CD8-positive, alpha-beta memory T cell (primary cell): ENCODE results near the gene MYOZ3. TPM values are rescaled to one million over a fixed set of nuclear protein-coding genes. Genes with fewer than 3 reads are reported as not detected.

ENCODE experiments used
- CTCF ChIA-PET: fragments of 350-600 bp; sonication (Branson Sonifier 250); formaldehyde crosslinking; loops from one replicate; lab custom pipeline; 2021; ENCODE audit warnings: antibody characterized with exemption; lab: Charles Lee
- POLR2A ChIA-PET: fragments of 350-600 bp; sonication (Branson Sonifier 250); formaldehyde crosslinking; loops from one replicate; lab custom pipeline; 2021; ENCODE audit warnings: antibody characterized with exemption; lab: Charles Lee
- DNase-seq, 5 donors: peaks; one replicate each; pipeline versions ENCODE4 v3.0.0 to v3.0.0-alpha.2; 2020 to 2022; ENCODE audit warnings: mixed read lengths in 1 of 5
- H3K27ac ChIP-seq: one replicate; pipeline ENCODE4 v1.7.0; 2013; ENCODE audit warnings: low read depth, mild to moderate bottlenecking, low read length, moderate library complexity
- H3K27me3 ChIP-seq: 2 replicates; pipeline ENCODE4 v1.7.0; 2013; ENCODE audit warnings: low read length, mild to moderate bottlenecking; ENCODE audit not compliant: insufficient read depth, poor library complexity, severe bottlenecking
- H3K36me3 ChIP-seq: 2 replicates; pipeline ENCODE4 v1.7.0; 2013; ENCODE audit warnings: mild to moderate bottlenecking, low read length, moderate library complexity; ENCODE audit not compliant: insufficient read depth
- H3K4me1 ChIP-seq: 2 replicates; pipeline ENCODE4 v1.7.0; 2013; ENCODE audit warnings: mild to moderate bottlenecking, low read length, moderate library complexity; ENCODE audit not compliant: insufficient read depth
- H3K4me3 ChIP-seq: 2 replicates; pipeline ENCODE4 v1.7.0; 2013; ENCODE audit warnings: mild to moderate bottlenecking, low read length
- H3K9me3 ChIP-seq: 2 replicates; pipeline ENCODE4 v1.7.0; 2013; ENCODE audit warnings: mild to moderate bottlenecking, low read length
- H3K27ac Mint-ChIP-seq, 8 donors: one replicate each; pipeline ENCODE4 v1.8.0; 2020 to 2021; ENCODE audit warnings: mixed read lengths in 8 of 8, mild to moderate bottlenecking in 6 of 8, inconsistent platforms in 3 of 8, moderate library complexity in 3 of 8
- H3K27me3 Mint-ChIP-seq, 2 donors: one replicate each; pipeline ENCODE4 v1.8.0; 2020 to 2021; ENCODE audit warnings: mixed read lengths in 2 of 2, mild to moderate bottlenecking in 1 of 2, moderate library complexity in 1 of 2
- H3K36me3 Mint-ChIP-seq, 3 donors: one replicate each; pipeline ENCODE4 v1.8.0; 2020 to 2021; ENCODE audit warnings: mixed read lengths in 3 of 3, inconsistent platforms in 1 of 3, mild to moderate bottlenecking in 1 of 3
- H3K4me1 Mint-ChIP-seq, 3 donors: one replicate each; pipeline ENCODE4 v1.8.0; 2020 to 2021; ENCODE audit warnings: mixed read lengths in 3 of 3, inconsistent platforms in 1 of 3, mild to moderate bottlenecking in 1 of 3
- H3K4me3 Mint-ChIP-seq, 7 donors: one replicate each; pipeline ENCODE4 v1.8.0; 2020 to 2021; ENCODE audit warnings: mixed read lengths in 7 of 7, mild to moderate bottlenecking in 6 of 7, moderate library complexity in 4 of 7, inconsistent platforms in 2 of 7
- H3K9me3 Mint-ChIP-seq, 5 donors: one replicate each; pipeline ENCODE4 v1.8.0; 2020 to 2022; ENCODE audit warnings: mixed read lengths in 5 of 5, mild to moderate bottlenecking in 3 of 5, moderate library complexity in 2 of 5, inconsistent platforms in 1 of 5
- polyA plus RNA-seq: library from polyadenylated mRNA; unstranded; fragments of 300-500 nt; fragmentation: Illumina TruSeq; gene quantifications from one replicate; pipeline ENCODE4 v1.2.3, GENCODE V29; 2021
- total RNA-seq, 2 experiments: library from RNA; stranded (reverse); gene quantifications; one replicate each; pipeline ENCODE4 v1.2.3, GENCODE V29; 2021

MYOZ3 gene
- total and polyA plus RNA-seq, 3 experiments from 2014 or later: not detected

GRCh38 chr5:150638053-150638444, 23.0 kb upstream of the MYOZ3 start:
- H3K4me1 ChIP-seq: no peaks in the 10 kb centered on the region
- peaks cover 0 to 2% (median 0%) of the 10 kb centered on the region in 5 donors for H3K9me3 Mint-ChIP-seq
- no peak overlapping the region for H3K27ac ChIP-seq
- H3K27me3 ChIP-seq: no peaks in the 10 kb centered on the region
- POLR2A ChIA-PET: no interaction called here
- H3K9me3 ChIP-seq: no peaks in the 10 kb centered on the region
- peaks cover 10 to 28% of the 10 kb centered on the region in 2 donors for H3K27me3 Mint-ChIP-seq
- no peak overlapping the region for H3K4me3 Mint-ChIP-seq
- no peaks in the 10 kb centered on the region for H3K36me3 Mint-ChIP-seq
- H3K4me3 ChIP-seq: no peak overlapping the region
- no peak for DNase-seq
- H3K36me3 ChIP-seq: no peaks in the 10 kb centered on the region
- no peak overlapping the region for H3K27ac Mint-ChIP-seq
- no peaks in the 10 kb centered on the region for H3K4me1 Mint-ChIP-seq
- CTCF ChIA-PET: no interaction called here

- peaks cover 10 to 31% of the 10 kb centered on the region in 2 donors for H3K27me3 Mint-ChIP-seq
- no peaks in the 10 kb centered on the region for H3K36me3 ChIP-seq
- H3K9me3 Mint-ChIP-seq: peaks cover 0 to 2% (median 0%) of the 10 kb centered on the region in 5 donors
- H3K27ac Mint-ChIP-seq: peak overlapping the region in 1 of 8 donors; percentile 5
- no peaks in the 10 kb centered on the region for H3K36me3 Mint-ChIP-seq
- no peaks in the 10 kb centered on the region for H3K27me3 ChIP-seq
- CTCF ChIA-PET: no interaction called here
- no peak overlapping the region for H3K27ac ChIP-seq
- no peaks in the 10 kb centered on the region for H3K4me1 ChIP-seq
- peak overlapping the region in 1 of 7 donors; percentile 34 for H3K4me3 Mint-ChIP-seq
- no peaks in the 10 kb centered on the region for H3K4me1 Mint-ChIP-seq
- POLR2A ChIA-PET: no interaction called here
- H3K4me3 ChIP-seq: no peak overlapping the region
- H3K9me3 ChIP-seq: no peaks in the 10 kb centered on the region
- no peak for DNase-seq
Observed at GRCh38 chr5:150638488-150639376, 22.3 kb upstream of the MYOZ3 start.

GRCh38 chr5:150639377-150639692, 21.7 kb upstream of the MYOZ3 start:
- H3K4me3 ChIP-seq: no peak overlapping the region
- H3K36me3 ChIP-seq: no peaks in the 10 kb centered on the region
- H3K4me3 Mint-ChIP-seq: peak overlapping the region in 1 of 7 donors; percentile 34
- no peaks in the 10 kb centered on the region for H3K9me3 ChIP-seq
- DNase-seq: no peak
- no peak overlapping the region for H3K27ac ChIP-seq
- H3K4me1 Mint-ChIP-seq: no peaks in the 10 kb centered on the region
- peak overlapping the region in 1 of 8 donors; percentile 5 for H3K27ac Mint-ChIP-seq
- no peaks in the 10 kb centered on the region for H3K4me1 ChIP-seq
- peaks cover 0 to 2% (median 0%) of the 10 kb centered on the region in 5 donors for H3K9me3 Mint-ChIP-seq
- H3K27me3 ChIP-seq: no peaks in the 10 kb centered on the region
- POLR2A ChIA-PET: no interaction called here
- H3K36me3 Mint-ChIP-seq: no peaks in the 10 kb centered on the region
- CTCF ChIA-PET: no interaction called here
- H3K27me3 Mint-ChIP-seq: peaks cover 10 to 35% of the 10 kb centered on the region in 2 donors

GRCh38 chr5:150639751-150640150, 21.3 kb upstream of the MYOZ3 start:
- ChIA-PET POLR2A (interaction anchor here (0.6 kb wide), 1 partner anchor 49 kb away, joined by 5 read pairs; no protein-coding TSS in a partner anchor), CTCF (no interaction called here)
- H3K36me3 Mint-ChIP-seq: no peaks in the 10 kb centered on the region
- Histone ChIP-seq H3K4me3 (no peak overlapping the region), H3K4me1 (no peaks in the 10 kb centered on the region), H3K27ac (no peak overlapping the region), H3K9me3 (no peaks in the 10 kb centered on the region), H3K36me3 (no peaks in the 10 kb centered on the region), H3K27me3 (no peaks in the 10 kb centered on the region)
- no peak overlapping the region for H3K4me3 Mint-ChIP-seq
- peak overlapping the region in 1 of 8 donors; percentile 43 for H3K27ac Mint-ChIP-seq
- peaks cover 10 to 39% of the 10 kb centered on the region in 2 donors for H3K27me3 Mint-ChIP-seq
- no peaks in the 10 kb centered on the region for H3K4me1 Mint-ChIP-seq
- DNase-seq: no peak
- H3K9me3 Mint-ChIP-seq: peaks cover 0 to 2% (median 0%) of the 10 kb centered on the region in 5 donors

GRCh38 chr5:150640311-150641005, 20.6 kb upstream of the MYOZ3 start, which contains the start of gene SYNPO:
SYNPO (plus strand) TSS chr5:150640660; CDS start chr5:150648276, 7,616 bp downstream.
- H3K27me3 Mint-ChIP-seq: peaks cover 10 to 39% of the 10 kb centered on the region in 2 donors
- Histone ChIP-seq H3K4me3 (no peak within 1 kb of the TSS), H3K27ac (no peak within 1 kb of the TSS), H3K27me3 (no peaks in the 10 kb centered on the region), H3K9me3 (no peaks in the 10 kb centered on the region), H3K4me1 (no peaks in the 10 kb centered on the region), H3K36me3 (no peaks in the 10 kb centered on the region)
- H3K4me3 Mint-ChIP-seq: no peak within 1 kb of the TSS
- H3K4me1 Mint-ChIP-seq: no peaks in the 10 kb centered on the region
- DNase-seq: no peak
- ChIA-PET POLR2A (interaction anchor here (0.6 kb wide), 1 partner anchor 48 kb away, joined by 5 read pairs; no protein-coding TSS in a partner anchor), CTCF (no interaction called here)
- H3K36me3 Mint-ChIP-seq: no peaks in the 10 kb centered on the region
- peak within 1 kb of the TSS in 1 of 8 donors; percentile 43 for H3K27ac Mint-ChIP-seq
- H3K9me3 Mint-ChIP-seq: peaks cover 0 to 2% (median 0%) of the 10 kb centered on the region in 5 donors

GRCh38 chr5:150641006-150641570, 20.0 kb upstream of the MYOZ3 start:
- CTCF ChIA-PET: no interaction called here
- no peaks in the 10 kb centered on the region for H3K4me1 ChIP-seq

GRCh38 chr5:150641824-150642566, 19.1 kb upstream of the MYOZ3 start:
- Histone ChIP-seq H3K36me3 (no peaks in the 10 kb centered on the region), H3K27me3 (no peaks in the 10 kb centered on the region), H3K4me3 (no peak overlapping the region), H3K9me3 (no peaks in the 10 kb centered on the region), H3K4me1 (no peaks in the 10 kb centered on the region), H3K27ac (no peak overlapping the region)
- Mint-ChIP-seq H3K9me3 (peaks cover 0 to 2% (median 0%) of the 10 kb centered on the region in 5 donors), H3K4me1 (no peaks in the 10 kb centered on the region), H3K27me3 (peaks cover 9 to 29% of the 10 kb centered on the region in 2 donors), H3K36me3 (no peaks in the 10 kb centered on the region), H3K4me3 (no peak overlapping the region), H3K27ac (peak overlapping the region in 1 of 8 donors; percentile 14)
- DNase-seq: no peak
- CTCF ChIA-PET: no interaction called here
- POLR2A ChIA-PET: no interaction called here

More at GRCh38 chr5:150641006-150641570, 20.0 kb upstream of the MYOZ3 start:
- POLR2A ChIA-PET: no interaction called here
- H3K36me3 ChIP-seq: no peaks in the 10 kb centered on the region
- H3K27me3 Mint-ChIP-seq: peaks cover 10 to 36% of the 10 kb centered on the region in 2 donors
- H3K4me1 Mint-ChIP-seq: no peaks in the 10 kb centered on the region
- no peak overlapping the region for H3K27ac Mint-ChIP-seq
- H3K4me3 Mint-ChIP-seq: no peak overlapping the region
- H3K27me3 ChIP-seq: no peaks in the 10 kb centered on the region
- no peaks in the 10 kb centered on the region for H3K36me3 Mint-ChIP-seq
- H3K9me3 ChIP-seq: no peaks in the 10 kb centered on the region
- no peak overlapping the region for H3K27ac ChIP-seq
- peaks cover 0 to 2% (median 0%) of the 10 kb centered on the region in 5 donors for H3K9me3 Mint-ChIP-seq
- no peak overlapping the region for H3K4me3 ChIP-seq
- DNase-seq: no peak
